K562 (cell line): ENCODE measurements around the gene TPRG1L. TPM values are rescaled to one million over a fixed set of nuclear protein-coding genes. Genes with fewer than 3 reads are reported as not detected.

Source experiments
- COPS2 ChIP-seq: fragments of 450-650 bp; conservative IDR thresholded peaks from 2 replicates; pipeline ENCODE4 v1.6.1; 2016; ENCODE audit warnings: mild to moderate bottlenecking, moderate library complexity
- ERF ChIP-seq: fragments of 450-650 bp; formaldehyde crosslinking; IDR thresholded peaks from 2 replicates; pipeline ENCODE4 v1.4.0; 2020; ENCODE audit warnings: mild to moderate bottlenecking, mixed read lengths
- ESRRA ChIP-seq: fragments of 450-650 bp; IDR thresholded peaks from 2 replicates; pipeline ENCODE4 v1.6.1; 2014; ENCODE audit warnings: low read depth, mild to moderate bottlenecking, moderate library complexity, borderline replicate concordance
- EZH2 ChIP-seq: IDR thresholded peaks from 2 replicates; pipeline ENCODE4 v1.6.1; 2012; ENCODE audit warnings: low read depth, mild to moderate bottlenecking, inconsistent platforms, low read length, borderline replicate concordance
- GTF2F1 ChIP-seq: IDR thresholded peaks from 2 replicates; pipeline ENCODE4 v1.6.1; 2011; ENCODE audit warnings: low read depth, low read length, improper control_type of control experiment
- HLTF ChIP-seq: fragments of 450-650 bp; IDR thresholded peaks from 2 replicates; pipeline ENCODE4 v1.6.1; 2016
- IRF2 ChIP-seq: sonication (generic); formaldehyde crosslinking; IDR thresholded peaks from 2 replicates; pipeline ENCODE4 v1.8.1; 2022; ENCODE audit warnings: mild to moderate bottlenecking, missing genetic modification reagents
- NCOA6 ChIP-seq: fragments of 450-650 bp; IDR thresholded peaks from 2 replicates; pipeline ENCODE4 v1.6.1; 2017; ENCODE audit warnings: mild to moderate bottlenecking
- PHB2 ChIP-seq: fragments of 450-650 bp; IDR thresholded peaks from 2 replicates; pipeline ENCODE4 v1.6.1; 2017; ENCODE audit warnings: low read depth
- TOE1 ChIP-seq, 2 experiments: fragments of 450-650 bp in 1 of 2; sonication (generic) in 1 of 2; formaldehyde crosslinking in 1 of 2; IDR thresholded peaks; 2 replicates each; pipeline versions ENCODE4 v1.7.1 to v1.8.0; 2016 to 2022; ENCODE audit warnings: borderline replicate concordance in 2 of 2, mild to moderate bottlenecking in 2 of 2, antibody characterized with exemption in 1 of 2, inconsistent platforms in 1 of 2, low read depth in 1 of 2, missing genetic modification reagents in 1 of 2, moderate library complexity in 1 of 2
- ZC3H8 ChIP-seq: fragments of 450-650 bp; IDR thresholded peaks from 2 replicates; pipeline ENCODE4 v1.6.1; 2017
- polyA plus RNA-seq, 8 experiments: library from polyadenylated mRNA; depleted of rRNA in 4 of 8; stranded (reverse) in 5 of 8; unstranded in 3 of 8; fragments of >200 nt; fragmentation: Nextera tagmentation in 2 of 8; fragmentation: Illumina TruSeq in 1 of 8; extraction: Ambion mirVana in 2 of 8; extraction: Trizol in 1 of 8; gene quantifications; 2 replicates each; pipeline versions ENCODE4 v1.2.1 to v1.2.3, GENCODE V29; 2011 to 2014; ENCODE audit warnings: inconsistent platforms in 1 of 8, missing spikeins in 1 of 8
- total RNA-seq, 7 experiments: library from RNA; depleted of rRNA in 6 of 7; stranded (reverse); fragments of >200 nt in 6 of 7; fragmentation: Illumina TruSeq in 2 of 7; extraction: Trizol in 2 of 7; gene quantifications; 2 replicates each; pipeline versions ENCODE4 v1.2.1 to v1.2.3, GENCODE V29; 2011 to 2021; ENCODE audit warnings: low replicate concordance in 1 of 7
- TF ChIP-seq, protein P1 (sequence below): fragments of 450-650 bp; IDR thresholded peaks from 2 replicates; pipeline ENCODE4 v1.6.1; 2016; ENCODE audit warnings: mild to moderate bottlenecking, moderate library complexity
- TF ChIP-seq, protein P2 (sequence below): sonication (generic); formaldehyde crosslinking; IDR thresholded peaks from 2 replicates; pipeline ENCODE4 v1.8.1; 2023; ENCODE audit warnings: mild to moderate bottlenecking, missing genetic modification reagents
- TF ChIP-seq, protein P3 (sequence below): sonication (generic); formaldehyde crosslinking; IDR thresholded peaks from 2 replicates; pipeline ENCODE4 v1.9.0; 2022; ENCODE audit warnings: mild to moderate bottlenecking, missing genetic modification reagents

Gene TPRG1L
- total and polyA plus RNA-seq, 9 of the 15 experiments (the other 6 are each of a cell fraction or from before 2014, with no cell fraction given), result 1.6 to 11.0 (median 6.2) TPM

DNA sequence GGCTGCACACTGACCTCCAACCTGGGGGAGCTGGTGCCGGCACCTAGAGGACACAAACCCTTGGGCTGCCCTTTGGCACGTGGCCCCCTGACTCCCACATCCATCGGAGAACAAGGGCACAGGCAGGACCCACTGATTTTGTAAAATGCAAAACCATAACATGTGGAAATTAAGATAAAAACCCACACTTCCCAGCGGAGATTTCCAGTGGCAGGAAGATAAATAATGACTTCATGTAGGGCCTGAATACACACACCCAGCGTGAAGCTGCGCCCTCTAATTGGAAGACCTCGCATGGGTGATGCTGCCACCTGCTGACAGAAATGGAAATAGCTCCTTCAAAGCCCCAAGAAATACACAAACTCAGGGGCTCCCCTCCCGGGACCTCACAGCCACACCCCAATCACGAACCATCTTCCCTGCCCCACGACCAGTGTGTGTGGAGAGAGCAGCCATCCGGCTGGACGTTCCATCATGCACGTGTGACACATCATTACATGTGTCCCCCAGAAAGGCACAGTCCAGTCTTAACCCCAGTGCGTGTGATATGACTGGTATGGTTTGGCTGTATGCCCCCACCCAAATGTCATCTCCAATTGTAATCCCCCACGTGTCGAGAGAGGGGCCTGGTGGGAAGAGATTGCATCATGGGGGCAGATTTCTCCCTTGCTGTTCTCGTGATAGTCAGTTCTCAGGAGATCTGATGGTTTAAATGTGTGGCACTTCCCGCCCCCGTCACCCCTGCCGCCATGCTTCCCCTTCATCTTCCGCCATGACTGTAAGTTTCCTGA lies 5.7 kb upstream of the TPRG1L start (continued):
- TF ChIP-seq, protein P1, sequence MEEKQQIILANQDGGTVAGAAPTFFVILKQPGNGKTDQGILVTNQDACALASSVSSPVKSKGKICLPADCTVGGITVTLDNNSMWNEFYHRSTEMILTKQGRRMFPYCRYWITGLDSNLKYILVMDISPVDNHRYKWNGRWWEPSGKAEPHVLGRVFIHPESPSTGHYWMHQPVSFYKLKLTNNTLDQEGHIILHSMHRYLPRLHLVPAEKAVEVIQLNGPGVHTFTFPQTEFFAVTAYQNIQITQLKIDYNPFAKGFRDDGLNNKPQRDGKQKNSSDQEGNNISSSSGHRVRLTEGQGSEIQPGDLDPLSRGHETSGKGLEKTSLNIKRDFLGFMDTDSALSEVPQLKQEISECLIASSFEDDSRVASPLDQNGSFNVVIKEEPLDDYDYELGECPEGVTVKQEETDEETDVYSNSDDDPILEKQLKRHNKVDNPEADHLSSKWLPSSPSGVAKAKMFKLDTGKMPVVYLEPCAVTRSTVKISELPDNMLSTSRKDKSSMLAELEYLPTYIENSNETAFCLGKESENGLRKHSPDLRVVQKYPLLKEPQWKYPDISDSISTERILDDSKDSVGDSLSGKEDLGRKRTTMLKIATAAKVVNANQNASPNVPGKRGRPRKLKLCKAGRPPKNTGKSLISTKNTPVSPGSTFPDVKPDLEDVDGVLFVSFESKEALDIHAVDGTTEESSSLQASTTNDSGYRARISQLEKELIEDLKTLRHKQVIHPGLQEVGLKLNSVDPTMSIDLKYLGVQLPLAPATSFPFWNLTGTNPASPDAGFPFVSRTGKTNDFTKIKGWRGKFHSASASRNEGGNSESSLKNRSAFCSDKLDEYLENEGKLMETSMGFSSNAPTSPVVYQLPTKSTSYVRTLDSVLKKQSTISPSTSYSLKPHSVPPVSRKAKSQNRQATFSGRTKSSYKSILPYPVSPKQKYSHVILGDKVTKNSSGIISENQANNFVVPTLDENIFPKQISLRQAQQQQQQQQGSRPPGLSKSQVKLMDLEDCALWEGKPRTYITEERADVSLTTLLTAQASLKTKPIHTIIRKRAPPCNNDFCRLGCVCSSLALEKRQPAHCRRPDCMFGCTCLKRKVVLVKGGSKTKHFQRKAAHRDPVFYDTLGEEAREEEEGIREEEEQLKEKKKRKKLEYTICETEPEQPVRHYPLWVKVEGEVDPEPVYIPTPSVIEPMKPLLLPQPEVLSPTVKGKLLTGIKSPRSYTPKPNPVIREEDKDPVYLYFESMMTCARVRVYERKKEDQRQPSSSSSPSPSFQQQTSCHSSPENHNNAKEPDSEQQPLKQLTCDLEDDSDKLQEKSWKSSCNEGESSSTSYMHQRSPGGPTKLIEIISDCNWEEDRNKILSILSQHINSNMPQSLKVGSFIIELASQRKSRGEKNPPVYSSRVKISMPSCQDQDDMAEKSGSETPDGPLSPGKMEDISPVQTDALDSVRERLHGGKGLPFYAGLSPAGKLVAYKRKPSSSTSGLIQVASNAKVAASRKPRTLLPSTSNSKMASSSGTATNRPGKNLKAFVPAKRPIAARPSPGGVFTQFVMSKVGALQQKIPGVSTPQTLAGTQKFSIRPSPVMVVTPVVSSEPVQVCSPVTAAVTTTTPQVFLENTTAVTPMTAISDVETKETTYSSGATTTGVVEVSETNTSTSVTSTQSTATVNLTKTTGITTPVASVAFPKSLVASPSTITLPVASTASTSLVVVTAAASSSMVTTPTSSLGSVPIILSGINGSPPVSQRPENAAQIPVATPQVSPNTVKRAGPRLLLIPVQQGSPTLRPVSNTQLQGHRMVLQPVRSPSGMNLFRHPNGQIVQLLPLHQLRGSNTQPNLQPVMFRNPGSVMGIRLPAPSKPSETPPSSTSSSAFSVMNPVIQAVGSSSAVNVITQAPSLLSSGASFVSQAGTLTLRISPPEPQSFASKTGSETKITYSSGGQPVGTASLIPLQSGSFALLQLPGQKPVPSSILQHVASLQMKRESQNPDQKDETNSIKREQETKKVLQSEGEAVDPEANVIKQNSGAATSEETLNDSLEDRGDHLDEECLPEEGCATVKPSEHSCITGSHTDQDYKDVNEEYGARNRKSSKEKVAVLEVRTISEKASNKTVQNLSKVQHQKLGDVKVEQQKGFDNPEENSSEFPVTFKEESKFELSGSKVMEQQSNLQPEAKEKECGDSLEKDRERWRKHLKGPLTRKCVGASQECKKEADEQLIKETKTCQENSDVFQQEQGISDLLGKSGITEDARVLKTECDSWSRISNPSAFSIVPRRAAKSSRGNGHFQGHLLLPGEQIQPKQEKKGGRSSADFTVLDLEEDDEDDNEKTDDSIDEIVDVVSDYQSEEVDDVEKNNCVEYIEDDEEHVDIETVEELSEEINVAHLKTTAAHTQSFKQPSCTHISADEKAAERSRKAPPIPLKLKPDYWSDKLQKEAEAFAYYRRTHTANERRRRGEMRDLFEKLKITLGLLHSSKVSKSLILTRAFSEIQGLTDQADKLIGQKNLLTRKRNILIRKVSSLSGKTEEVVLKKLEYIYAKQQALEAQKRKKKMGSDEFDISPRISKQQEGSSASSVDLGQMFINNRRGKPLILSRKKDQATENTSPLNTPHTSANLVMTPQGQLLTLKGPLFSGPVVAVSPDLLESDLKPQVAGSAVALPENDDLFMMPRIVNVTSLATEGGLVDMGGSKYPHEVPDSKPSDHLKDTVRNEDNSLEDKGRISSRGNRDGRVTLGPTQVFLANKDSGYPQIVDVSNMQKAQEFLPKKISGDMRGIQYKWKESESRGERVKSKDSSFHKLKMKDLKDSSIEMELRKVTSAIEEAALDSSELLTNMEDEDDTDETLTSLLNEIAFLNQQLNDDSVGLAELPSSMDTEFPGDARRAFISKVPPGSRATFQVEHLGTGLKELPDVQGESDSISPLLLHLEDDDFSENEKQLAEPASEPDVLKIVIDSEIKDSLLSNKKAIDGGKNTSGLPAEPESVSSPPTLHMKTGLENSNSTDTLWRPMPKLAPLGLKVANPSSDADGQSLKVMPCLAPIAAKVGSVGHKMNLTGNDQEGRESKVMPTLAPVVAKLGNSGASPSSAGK, result no peak; the same call in 1 of the 2 replicates
- TF ChIP-seq COPS2 (no peak), ESRRA (peak; percentile 26; the same call in 1 of the 2 replicates), NCOA6 (no peak), PHB2 (no peak), IRF2 (CRISPR knock-in tag) (no peak), EZH2 (no peak), TOE1 (IDR thresholded peaks at IDR 0.05; ENCODE audit: borderline replicate concordance) (no peak), TOE1 (CRISPR knock-in tag; IDR thresholded peaks at IDR 0.05; ENCODE audit: borderline replicate concordance, low read depth) (no peak), ERF (CRISPR knock-in tag) (no peak), ZC3H8 (no peak), HLTF (no peak), GTF2F1 (no peak)
- TF ChIP-seq, protein P2, sequence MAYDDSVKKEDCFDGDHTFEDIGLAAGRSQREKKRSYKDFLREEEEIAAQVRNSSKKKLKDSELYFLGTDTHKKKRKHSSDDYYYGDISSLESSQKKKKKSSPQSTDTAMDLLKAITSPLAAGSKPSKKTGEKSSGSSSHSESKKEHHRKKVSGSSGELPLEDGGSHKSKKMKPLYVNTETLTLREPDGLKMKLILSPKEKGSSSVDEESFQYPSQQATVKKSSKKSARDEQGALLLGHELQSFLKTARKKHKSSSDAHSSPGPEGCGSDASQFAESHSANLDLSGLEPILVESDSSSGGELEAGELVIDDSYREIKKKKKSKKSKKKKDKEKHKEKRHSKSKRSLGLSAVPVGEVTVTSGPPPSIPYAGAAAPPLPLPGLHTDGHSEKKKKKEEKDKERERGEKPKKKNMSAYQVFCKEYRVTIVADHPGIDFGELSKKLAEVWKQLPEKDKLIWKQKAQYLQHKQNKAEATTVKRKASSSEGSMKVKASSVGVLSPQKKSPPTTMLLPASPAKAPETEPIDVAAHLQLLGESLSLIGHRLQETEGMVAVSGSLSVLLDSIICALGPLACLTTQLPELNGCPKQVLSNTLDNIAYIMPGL (CRISPR knock-in tag), result no peak
- TF ChIP-seq, protein P3, sequence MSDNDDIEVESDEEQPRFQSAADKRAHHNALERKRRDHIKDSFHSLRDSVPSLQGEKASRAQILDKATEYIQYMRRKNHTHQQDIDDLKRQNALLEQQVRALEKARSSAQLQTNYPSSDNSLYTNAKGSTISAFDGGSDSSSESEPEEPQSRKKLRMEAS (CRISPR knock-in tag), result peak; percentile 66
